Right ventricle myocardium inferior (tissue), 1 donor: ENCODE measurements around the gene OR13C8. TPM values are rescaled to one million over a fixed set of nuclear protein-coding genes. Genes with fewer than 3 reads are reported as not detected.
"Not testable (repeated sequence)": the region's sequence is repeated elsewhere in the genome, so short reads cannot be mapped to it uniquely, and the experiment has no call there.

ENCODE experiments used
- ATAC-seq: fragments of 200-7000 bp; cut with Tn5 transposase; one replicate; pipeline ENCODE4 v1.9.1; 2020; ENCODE audit warnings: mild to moderate bottlenecking, moderate library complexity
- DNase-seq: peaks from one replicate; pipeline ENCODE4 v3.0.0; 2021; ENCODE audit errors: missing footprints
- intact Hi-C: fragments of 100-400 bp; cut with DNase I; formaldehyde crosslinking; loops from one replicate; pipeline ENCODE4 v1.11.0; 2022
- total RNA-seq: library from RNA; stranded (reverse); fragmentation: NEBNext Ultra II Directional; extraction: Animal tissue kit (Norgen Biotek cat#: 25700); gene quantifications from one replicate; pipeline ENCODE4 v1.2.1, GENCODE V29; 2021
- donor health status: DM: no; HTN: yes; CAD: no; lungs with severe emphysema.

Gene OR13C8
- total RNA-seq, 1 donor from 2014 or later = not detected

- intact Hi-C loops, DNase-seq, ATAC-seq: not testable (repeated sequence)
Observed at GRCh38 chr9:104605527-104605926, 36.6 kb downstream of the OR13C8 start, which contains the start of gene OR13C2. OR13C2 (minus strand) TSS chr9:104605627; CDS start chr9:104605627, 0 bp downstream.

GRCh38 chr9:104606152-104606551 is 37.2 kb downstream of the OR13C8 start:
- intact Hi-C loops = no loop called here
- ATAC-seq (no peak), DNase-seq (no peak)

GRCh38 chr9:104608336-104608735 is 39.4 kb downstream of the OR13C8 start:
- no peak for DNase-seq
- ATAC-seq = no peak

GRCh38 chr9:104611213-104611612 is 42.2 kb downstream of the OR13C8 start:
- ATAC-seq (no peak), DNase-seq (no peak)
- intact Hi-C loops = no loop called here

More at GRCh38 chr9:104608336-104608735, 39.4 kb downstream of the OR13C8 start:
- intact Hi-C loops = no loop called here

GRCh38 chr9:104617418-104617817 is 48.5 kb downstream of the OR13C8 start:
- ATAC-seq (no peak), DNase-seq (no peak)
- intact Hi-C loops = no loop called here

- no peak for DNase-seq
- intact Hi-C loops = no loop called here
- ATAC-seq = no peak
Observed at GRCh38 chr9:104618104-104618503, 49.1 kb downstream of the OR13C8 start, which contains the start of gene OR13C9. OR13C9 (minus strand) TSS chr9:104618204; CDS start chr9:104618204, 0 bp downstream.

Other genes with a start within 250 kb of the OR13C8 start
- gene OR13F1, start 64.9 kb upstream of the OR13C8 start, total RNA-seq = not detected
- gene OR13C4, start 42.0 kb upstream of the OR13C8 start, total RNA-seq = not detected
- gene OR13C3, start 32.3 kb upstream of the OR13C8 start, total RNA-seq = not detected
- not detected for gene OR13C5, start 30.2 kb downstream of the OR13C8 start, total RNA-seq
- not detected for gene OR13C2, start 36.5 kb downstream of the OR13C8 start, total RNA-seq
- gene OR13C9, start 49.0 kb downstream of the OR13C8 start, total RNA-seq = not detected
- not detected for gene OR13D1, start 125.3 kb downstream of the OR13C8 start, total RNA-seq
- 21.6 TPM for gene NIPSNAP3A, start 178.5 kb downstream of the OR13C8 start, total RNA-seq
- gene NIPSNAP3B, start 195.0 kb downstream of the OR13C8 start, total RNA-seq = 29.0 TPM